ENCODE measurements around the gene PIP4P1. TPM values are rescaled to one million over a fixed set of nuclear protein-coding genes. Genes with fewer than 3 reads are reported as not detected.

The PIP4P1 gene
- total RNA-seq, 3 donors from 2014 or later: 33.6 to 43.4 (median 39.9) TPM

DNA sequence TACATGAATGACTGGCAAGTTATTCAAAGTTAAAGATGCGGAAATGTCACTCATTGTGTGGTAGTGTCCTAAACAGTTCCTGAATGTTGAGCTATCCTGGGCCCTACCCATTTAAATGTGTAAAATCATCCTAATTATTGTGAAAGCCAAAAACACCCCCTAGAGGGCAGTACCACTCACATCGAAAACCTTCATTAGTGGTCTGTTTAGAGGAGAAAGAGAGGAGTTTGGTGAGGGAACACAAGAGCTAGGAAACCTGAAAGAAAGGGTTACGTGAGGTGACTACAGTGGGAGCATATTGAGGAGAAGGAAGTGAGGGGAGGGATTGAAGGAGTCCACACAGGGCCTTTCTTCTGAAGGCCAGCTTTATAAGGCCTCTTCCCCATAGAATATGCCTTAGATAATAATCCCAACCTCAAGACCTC, 45.4 kb downstream of the PIP4P1 start:
- Mint-ChIP-seq H3K36me3 (ENCODE audit: insufficient read depth) (no peaks in the 10 kb centered on the region), H3K4me3 (no peak overlapping the region), H3K27me3 (ENCODE audit: low read depth) (no peaks in the 10 kb centered on the region), H3K4me1 (ENCODE audit: low read depth) (peaks cover 37% of the 10 kb centered on the region), H3K9me3 (no peaks in the 10 kb centered on the region)
- ATAC-seq: peak; percentile 26 to 27
- DNase-seq: peak; percentile 18

DNA sequence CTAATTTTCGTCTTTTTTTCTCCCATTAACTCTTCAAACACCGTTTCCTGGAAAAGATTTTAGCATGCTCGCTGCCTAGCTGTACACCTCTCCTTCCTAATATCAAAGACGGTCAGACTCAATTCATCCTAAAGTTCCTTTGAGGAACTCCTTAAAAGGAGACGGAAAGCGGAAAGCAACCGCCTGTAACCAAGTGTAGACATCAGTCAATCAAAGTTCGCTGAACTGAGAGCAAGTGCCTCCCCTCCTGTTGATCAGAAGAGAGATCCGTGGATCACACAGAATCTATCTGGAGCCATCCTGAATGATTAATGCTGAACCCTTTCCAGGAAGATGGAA, 47.5 kb downstream of the PIP4P1 start:
- DNase-seq: no peak
- peak; percentile 45 to 53 for ATAC-seq
- peaks cover 7% of the 10 kb centered on the region for H3K36me3 Mint-ChIP-seq (ENCODE audit: insufficient read depth)
- no peaks in the 10 kb centered on the region for H3K27me3 Mint-ChIP-seq (ENCODE audit: low read depth)
- H3K4me1 Mint-ChIP-seq (ENCODE audit: low read depth): peaks cover 47% of the 10 kb centered on the region
- peak overlapping the region; percentile 94 for H3K4me3 Mint-ChIP-seq
- H3K9me3 Mint-ChIP-seq: no peaks in the 10 kb centered on the region

DNA sequence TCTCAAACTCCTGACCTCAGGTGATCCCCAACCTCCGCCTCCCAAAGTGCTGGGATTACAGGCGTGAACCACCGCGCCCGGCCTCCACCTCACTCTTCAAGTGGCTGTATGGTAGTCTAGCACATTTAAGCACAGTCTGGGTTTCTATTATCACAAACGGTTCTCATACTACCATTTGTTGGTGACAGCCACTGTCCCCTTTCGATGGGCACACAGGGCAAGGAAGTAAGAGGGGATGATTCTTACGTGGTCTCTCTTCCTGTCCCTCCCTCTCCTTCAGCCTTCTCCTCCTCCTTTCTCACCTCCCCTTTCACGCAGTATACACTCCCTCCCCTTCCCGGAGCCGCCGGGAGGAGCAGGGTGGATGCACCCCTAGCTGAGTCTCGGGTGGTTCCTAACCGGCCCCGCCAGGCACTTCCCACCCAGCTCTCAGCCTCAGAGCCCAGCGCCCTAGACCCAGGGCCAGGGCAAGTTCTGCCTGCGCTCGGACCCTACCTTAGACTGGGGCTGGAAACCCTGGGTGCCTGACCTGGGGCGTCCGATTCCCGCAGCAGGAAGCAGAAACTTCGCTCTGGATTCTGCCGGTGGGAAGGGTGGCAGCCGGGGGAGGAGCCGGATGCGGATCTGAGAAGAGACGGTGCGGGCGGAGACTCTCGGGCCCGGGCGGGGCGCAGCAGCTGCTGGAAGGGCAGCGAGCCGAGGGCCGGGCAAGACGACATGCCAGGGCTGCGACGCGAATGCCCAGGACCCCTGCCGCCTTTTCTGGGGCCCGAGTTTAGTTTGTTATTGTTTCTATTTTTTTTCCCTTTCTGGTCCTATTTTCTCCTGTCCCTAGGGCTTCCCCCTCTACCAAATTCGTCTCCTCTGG, 48.1 kb downstream of the PIP4P1 start, which contains the start of gene TEP1:
TEP1 (minus strand) TSS at position 626 of the 868 bp plus-strand sequence. CDS start 5,062 bp downstream, outside the sequence.
- Mint-ChIP-seq H3K4me3 (peak within 1 kb of the TSS; percentile 94), H3K9me3 (no peaks in the 10 kb centered on the region), H3K27me3 (ENCODE audit: low read depth) (no peaks in the 10 kb centered on the region), H3K36me3 (ENCODE audit: insufficient read depth) (peaks cover 8% of the 10 kb centered on the region), H3K4me1 (ENCODE audit: low read depth) (peaks cover 48% of the 10 kb centered on the region)
- ATAC-seq (peak; percentile 87 to 88), DNase-seq (peak; percentile 57)

DNA sequence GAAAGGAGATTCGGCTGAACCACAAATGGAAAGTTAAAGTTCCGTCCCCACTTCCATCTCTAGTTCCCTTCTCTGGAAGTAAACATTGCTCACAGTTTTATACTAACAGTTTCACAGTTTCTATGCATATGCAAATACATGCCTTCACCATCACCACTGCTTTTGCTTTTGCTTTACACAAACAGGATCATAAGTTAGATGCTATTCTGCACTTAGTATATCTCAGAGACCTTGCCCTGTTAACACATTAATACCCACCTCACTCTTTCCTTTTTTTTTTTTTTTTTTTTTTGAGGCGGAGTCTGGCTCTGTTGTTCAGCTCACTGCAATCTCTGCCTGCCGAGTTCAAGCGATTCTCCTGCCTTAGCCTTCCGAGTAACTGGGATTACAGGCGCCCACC, 48.8 kb downstream of the PIP4P1 start:
- Mint-ChIP-seq H3K27me3 (ENCODE audit: low read depth) (no peaks in the 10 kb centered on the region), H3K4me3 (peak overlapping the region; percentile 94), H3K36me3 (ENCODE audit: insufficient read depth) (peaks cover 13% of the 10 kb centered on the region), H3K4me1 (ENCODE audit: low read depth) (peaks cover 49% of the 10 kb centered on the region), H3K9me3 (no peaks in the 10 kb centered on the region)
- no peak for DNase-seq
- ATAC-seq: peak; percentile 47 to 58

DNA sequence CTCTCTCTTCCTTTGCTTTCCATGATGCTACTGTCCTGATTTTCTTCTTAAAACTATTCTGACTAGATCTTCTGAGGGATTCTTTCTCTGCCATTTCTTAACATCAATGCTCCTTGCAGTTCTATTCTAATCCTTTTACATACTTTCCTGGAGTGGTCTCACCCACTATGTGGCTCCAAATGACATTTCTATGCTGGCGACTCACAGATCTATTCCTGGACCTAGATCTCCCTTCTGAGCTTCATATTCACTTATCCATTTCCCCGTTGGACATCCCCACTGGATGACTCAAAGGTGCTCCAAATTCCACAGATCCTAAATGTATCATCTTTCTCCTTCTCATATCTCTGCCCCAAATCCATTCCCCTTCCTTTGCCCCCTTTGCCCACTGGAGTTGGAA, 52.0 kb downstream of the PIP4P1 start:
- Mint-ChIP-seq H3K9me3 (no peaks in the 10 kb centered on the region), H3K4me1 (ENCODE audit: low read depth) (peaks cover 47% of the 10 kb centered on the region), H3K27me3 (ENCODE audit: low read depth) (no peaks in the 10 kb centered on the region), H3K36me3 (ENCODE audit: insufficient read depth) (peaks cover 35% of the 10 kb centered on the region), H3K4me3 (no peak overlapping the region)
- DNase-seq: no peak
- no peak for ATAC-seq

Other genes starting within 250 kb of the PIP4P1 start
- not detected for gene OR11H6, start 237.7 kb downstream of the PIP4P1 start, total RNA-seq
- not detected for gene OR11H7, start 232.5 kb downstream of the PIP4P1 start, total RNA-seq
- not detected for gene OR11H4, start 222.1 kb downstream of the PIP4P1 start, total RNA-seq
- gene TTC5, start 155.5 kb downstream of the PIP4P1 start, total RNA-seq: 10 to 100 TPM; 40.3 to 41.9 (median 41.5) TPM
- 10 to 100 TPM; 28.9 to 38.0 (median 33.0) TPM for gene CCNB1IP1, start 128.2 kb downstream of the PIP4P1 start, total RNA-seq
- 10 to 100 TPM; 16.9 to 22.9 (median 22.1) TPM for gene PARP2, start 117.8 kb downstream of the PIP4P1 start, total RNA-seq
- gene TEP1, start 47.9 kb downstream of the PIP4P1 start, total RNA-seq: 10 to 100 TPM; 14.7 to 21.7 (median 19.3) TPM
- under 1 TPM in 1 of 3 donors, not detected in 2; 0.05 TPM for gene KLHL33, start 25.3 kb downstream of the PIP4P1 start, total RNA-seq
- gene OSGEP, start 6.6 kb downstream of the PIP4P1 start, total RNA-seq: 10 to 100 TPM; 73.4 to 86.5 (median 75.4) TPM
- 100 to 1,000 TPM; 265 to 309 (median 300) TPM for gene APEX1, start 6.2 kb downstream of the PIP4P1 start, total RNA-seq
- 100 to 1,000 TPM; 198 to 236 (median 221) TPM for gene PNP, start 8.0 kb upstream of the PIP4P1 start, total RNA-seq
- gene RNASE10, start 44.1 kb upstream of the PIP4P1 start, total RNA-seq: under 1 TPM in 2 of 3 donors, not detected in 1; 0.16 to 0.30 TPM
- gene RNASE9, start 99.6 kb upstream of the PIP4P1 start, total RNA-seq: not detected
- not detected for gene RNASE11, start 126.6 kb upstream of the PIP4P1 start, total RNA-seq
- gene RNASE12, start 129.9 kb upstream of the PIP4P1 start, total RNA-seq: not detected
- gene OR6S1, start 180.3 kb upstream of the PIP4P1 start, total RNA-seq: not detected
- under 1 TPM; 0.08 to 0.18 (median 0.15) TPM for gene RNASE4, start 223.1 kb upstream of the PIP4P1 start, total RNA-seq
- gene ANG, start 227.3 kb upstream of the PIP4P1 start, total RNA-seq: under 1 TPM in 1 of 3 donors, not detected in 2; 0.19 TPM